HepG2 (cell line): Measurements from ENCODE around the gene NARS2. TPM values are rescaled to one million over a fixed set of nuclear protein-coding genes. Genes with fewer than 3 reads are reported as not detected.
A peak's percentile ranks its signal among the peaks of the same experiment; 100 is the strongest.

ENCODE experiments used
- ATF4 ChIP-seq, 2 experiments: fragments of 450-650 bp in 1 of 2; sonication (generic) in 1 of 2; formaldehyde crosslinking; IDR thresholded peaks; 2 replicates each; pipeline versions ENCODE4 v1.5.0 to v1.8.0; 2020 to 2022; ENCODE audit warnings: mild to moderate bottlenecking in 1 of 2, missing genetic modification reagents in 1 of 2
- BORCS8-MEF2B ChIP-seq: sonication (generic); formaldehyde crosslinking; IDR thresholded peaks from 2 replicates; pipeline ENCODE4 v1.8.0; 2022; ENCODE audit warnings: mild to moderate bottlenecking, missing genetic modification reagents
- CENPT ChIP-seq: sonication (generic); formaldehyde crosslinking; IDR thresholded peaks from 2 replicates; pipeline ENCODE4 v1.8.0; 2022; ENCODE audit warnings: low read depth, mild to moderate bottlenecking, moderate library complexity, missing genetic modification reagents
- GABPA ChIP-seq, 2 experiments: IDR thresholded peaks; 2 replicates each; pipeline ENCODE4 v1.6.1; 2011 to 2016; ENCODE audit warnings: low read depth in 2 of 2, low read length in 1 of 2, missing biosample characterization in 1 of 2, missing genetic modification characterization in 1 of 2
- NFE2 ChIP-seq: sonication (generic); formaldehyde crosslinking; IDR thresholded peaks from 2 replicates; pipeline ENCODE4 v1.4.0; 2020; ENCODE audit warnings: missing genetic modification reagents
- TRIM22 ChIP-seq: fragments of 450-650 bp; IDR thresholded peaks from 2 replicates; pipeline ENCODE4 v1.6.1; 2017
- ZFX ChIP-seq: sonication (generic); formaldehyde crosslinking; IDR thresholded peaks from 2 replicates; pipeline ENCODE4 v1.4.0; 2020; ENCODE audit warnings: mild to moderate bottlenecking, low read depth, missing genetic modification reagents, moderate library complexity
- ZNF281 ChIP-seq: sonication (generic); formaldehyde crosslinking; IDR thresholded peaks from 2 replicates; pipeline ENCODE4 v1.4.0; 2020; ENCODE audit warnings: missing genetic modification reagents, borderline replicate concordance
- ZNF337 ChIP-seq: sonication (generic); formaldehyde crosslinking; IDR thresholded peaks from 2 replicates; pipeline ENCODE4 v1.5.1; 2020; ENCODE audit warnings: missing genetic modification reagents, low read depth, mild to moderate bottlenecking, borderline replicate concordance
- ZNF430 ChIP-seq: sonication (generic); formaldehyde crosslinking; IDR thresholded peaks from 2 replicates; pipeline ENCODE4 v1.9.0; 2021; ENCODE audit warnings: mild to moderate bottlenecking, missing genetic modification reagents
- ZNF646 ChIP-seq: sonication (generic); formaldehyde crosslinking; IDR thresholded peaks from 2 replicates; pipeline ENCODE4 v1.9.0; 2021; ENCODE audit warnings: mild to moderate bottlenecking, missing genetic modification reagents
- ZNF768 ChIP-seq: sonication (generic); formaldehyde crosslinking; IDR thresholded peaks from 2 replicates; pipeline ENCODE4 v1.4.0; 2020; ENCODE audit warnings: missing genetic modification reagents
- polyA plus RNA-seq, 8 experiments: library from polyadenylated mRNA; depleted of rRNA in 3 of 8; stranded (reverse) in 7 of 8; unstranded in 1 of 8; fragments of >200 nt; fragmentation: Illumina TruSeq in 4 of 8; extraction: Trizol in 4 of 8; gene quantifications; 2 replicates each; pipeline versions ENCODE4 v1.2.1 to v1.2.3, GENCODE V29; 2011 to 2016; ENCODE audit warnings: low read depth in 4 of 8, missing spikeins in 1 of 8, mixed read lengths in 1 of 8; ENCODE audit not compliant: insufficient read depth in 1 of 8
- total RNA-seq, 5 experiments: library from RNA; depleted of rRNA; stranded (reverse); fragments of >200 nt; fragmentation: Illumina TruSeq; extraction: Trizol; gene quantifications; 2 replicates each; pipeline ENCODE4 v1.2.3, GENCODE V29; 2016; ENCODE audit warnings: low read depth in 1 of 5

NARS2 gene
- total and polyA plus RNA-seq, 2 of the 13 experiments (the other 11 are each of a cell fraction or from before 2014, with no cell fraction given), result 45.9 to 65.0 TPM

- TF ChIP-seq ZNF646 (CRISPR knock-in tag) (peak; percentile 55; the same call in 1 of the 2 replicates), ATF4 (CRISPR knock-in tag; IDR thresholded peaks at IDR 0.05) (0 out of 4 replicates have a peak, but pooled peaks of 1 of the 2 experiments have one; percentile 42), ZNF430 (CRISPR knock-in tag) (0 out of 2 replicates have a peak, but pooled peaks have one; percentile 42), ZNF281 (CRISPR knock-in tag) (no peak), ZNF768 (CRISPR knock-in tag) (peak; percentile 38; the same call in 1 of the 2 replicates), BORCS8-MEF2B (no peak), NFE2 (no peak), ZFX (CRISPR knock-in tag) (peak; percentile 26; the same call in 1 of the 2 replicates), GABPA (IDR thresholded peaks at IDR 0.05; ENCODE audit: low read depth, low read length) (no peak), GABPA (CRISPR knock-in tag; IDR thresholded peaks at IDR 0.05; ENCODE audit: low read depth) (peak; percentile 46; the same call in 1 of the 2 replicates), CENPT (0 out of 2 replicates have a peak, but pooled peaks have one; percentile 4), TRIM22 (no peak), ZNF337 (CRISPR knock-in tag) (0 out of 2 replicates have a peak, but pooled peaks have one; percentile 68)
Observed at GRCh38 chr11:78416285-78417174, 158.1 kb downstream of the NARS2 start (continued).
